SW 1271 (cell line): ENCODE data around the gene NOTCH2.
"Not testable (repeated sequence)": the region's sequence is repeated elsewhere in the genome, so short reads cannot be mapped to it uniquely, and the experiment has no call there.

Source experiments
- DNase-seq, 2 experiments: peaks; one replicate each; lab custom pipeline; 2025; lab: John Stamatoyannopoulos, UW

NOTCH2 gene

GRCh38 chr1:120068683-120069066, 787 bp downstream of the NOTCH2 start:
- not testable (repeated sequence) for DNase-seq

GRCh38 chr1:120048208-120048607, 21.3 kb downstream of the NOTCH2 start:
- not testable (repeated sequence) for DNase-seq

- not testable (repeated sequence) for DNase-seq
These were observed 27.7 kb downstream of the NOTCH2 start for GRCh38 chr1:120041771-120042170.

GRCh38 chr1:120032253-120032652, 37.2 kb downstream of the NOTCH2 start:
- DNase-seq, result not testable (repeated sequence)

- not testable (repeated sequence) for DNase-seq
These were observed 45.7 kb downstream of the NOTCH2 start for GRCh38 chr1:120023791-120024190.

GRCh38 chr1:120014978-120015377, 54.5 kb downstream of the NOTCH2 start:
- not testable (repeated sequence) for DNase-seq

- not testable (repeated sequence) for DNase-seq
These were observed 61.1 kb downstream of the NOTCH2 start for GRCh38 chr1:120008320-120008719.

GRCh38 chr1:120007850-120008249, 61.6 kb downstream of the NOTCH2 start:
- not testable (repeated sequence) for DNase-seq

GRCh38 chr1:120001035-120001434, 68.4 kb downstream of the NOTCH2 start:
- DNase-seq, result not testable (repeated sequence)

- not testable (repeated sequence) for DNase-seq
These were observed 72.6 kb downstream of the NOTCH2 start for GRCh38 chr1:119996731-119997312.

- not testable (repeated sequence) for DNase-seq
These were observed 73.5 kb downstream of the NOTCH2 start for GRCh38 chr1:119995975-119996374.

GRCh38 chr1:119988306-119989062, 81.0 kb downstream of the NOTCH2 start:
- DNase-seq, result no peak

- no peak for DNase-seq
These were observed 81.8 kb downstream of the NOTCH2 start for GRCh38 chr1:119987686-119988085.

GRCh38 chr1:119987112-119987511, 82.3 kb downstream of the NOTCH2 start:
- peak; percentile 41 to 54 for DNase-seq

- no peak for DNase-seq
These were observed 83.4 kb downstream of the NOTCH2 start for GRCh38 chr1:119986007-119986497.

GRCh38 chr1:119984771-119985170, 84.7 kb downstream of the NOTCH2 start:
- no peak for DNase-seq

- no peak for DNase-seq
These were observed 87.3 kb downstream of the NOTCH2 start for GRCh38 chr1:119981986-119982815.

GRCh38 chr1:119981496-119981895, 88.0 kb downstream of the NOTCH2 start:
- no peak for DNase-seq

- no peak for DNase-seq
These were observed 91.4 kb downstream of the NOTCH2 start for GRCh38 chr1:119978018-119978505.

GRCh38 chr1:119977113-119977736, 92.2 kb downstream of the NOTCH2 start:
- DNase-seq, result not testable (repeated sequence)

- not testable (repeated sequence) for DNase-seq
These were observed 93.7 kb downstream of the NOTCH2 start for GRCh38 chr1:119975582-119976254.
